NCI-H2029 treated with DMSO at 0.1 percent for 48 hours (cell line): ENCODE measurements around the gene SLC22A16.
"Not testable (repeated sequence)": the region's sequence is repeated elsewhere in the genome, so short reads cannot be mapped to it uniquely, and the experiment has no call there.

Source experiments
- DNase-seq: peaks from one replicate; lab custom pipeline; 2025; lab: John Stamatoyannopoulos, UW

The SLC22A16 gene

GRCh38 chr6:110476046-110476849 is at the start of gene SLC22A16:
Gene SLC22A16, minus strand, starts transcription at chr6:110476613. Its CDS starts 39 bp downstream, at chr6:110476574.
- DNase-seq = no peak

- no peak for DNase-seq
Measured at GRCh38 chr6:110525001-110525400, 48.6 kb upstream of the SLC22A16 start.

- DNase-seq = no peak
Measured at GRCh38 chr6:110524305-110524704, 47.9 kb upstream of the SLC22A16 start.

- DNase-seq = no peak
Measured at GRCh38 chr6:110523451-110524021, 47.1 kb upstream of the SLC22A16 start.

- DNase-seq = no peak
Measured at GRCh38 chr6:110522427-110522826, 46.0 kb upstream of the SLC22A16 start.

GRCh38 chr6:110520992-110521543 is 44.7 kb upstream of the SLC22A16 start:
- no peak for DNase-seq

- DNase-seq = no peak
Measured at GRCh38 chr6:110520209-110520965, 44.0 kb upstream of the SLC22A16 start.

- DNase-seq = no peak
Measured at GRCh38 chr6:110517601-110518281, 41.3 kb upstream of the SLC22A16 start.

- DNase-seq = no peak
Measured at GRCh38 chr6:110517034-110517433, 40.6 kb upstream of the SLC22A16 start.

- DNase-seq = no peak
Measured at GRCh38 chr6:110514818-110515217, 38.4 kb upstream of the SLC22A16 start.

GRCh38 chr6:110512991-110513390 is 36.6 kb upstream of the SLC22A16 start:
- DNase-seq = peak; percentile 38

GRCh38 chr6:110512549-110512948 is 36.1 kb upstream of the SLC22A16 start:
- DNase-seq = not testable (repeated sequence)

GRCh38 chr6:110511401-110511800 is 35.0 kb upstream of the SLC22A16 start:
- no peak for DNase-seq

GRCh38 chr6:110509617-110510241 is 33.3 kb upstream of the SLC22A16 start:
- no peak for DNase-seq

GRCh38 chr6:110504891-110505290 is 28.5 kb upstream of the SLC22A16 start:
- not testable (repeated sequence) for DNase-seq

GRCh38 chr6:110495949-110496348 is 19.5 kb upstream of the SLC22A16 start:
- DNase-seq = peak; percentile 65

- peak; percentile 95 for DNase-seq
Measured at GRCh38 chr6:110493253-110493800, 16.9 kb upstream of the SLC22A16 start.

GRCh38 chr6:110492584-110492983 is 16.2 kb upstream of the SLC22A16 start:
- DNase-seq = peak; percentile 61

- peak; percentile 60 for DNase-seq
Measured at GRCh38 chr6:110491644-110492317, 15.4 kb upstream of the SLC22A16 start.

GRCh38 chr6:110491299-110491643 is 14.9 kb upstream of the SLC22A16 start:
- DNase-seq = no peak

- DNase-seq = no peak
Measured at GRCh38 chr6:110490110-110490509, 13.7 kb upstream of the SLC22A16 start.
